ENCODE measurements around the gene ADARB1. TPM values are rescaled to one million over a fixed set of nuclear protein-coding genes. Genes with fewer than 3 reads are reported as not detected.
"Not testable (repeated sequence)": the region's sequence is repeated elsewhere in the genome, so short reads cannot be mapped to it uniquely, and the experiment has no call there.

Gene ADARB1, protein sequence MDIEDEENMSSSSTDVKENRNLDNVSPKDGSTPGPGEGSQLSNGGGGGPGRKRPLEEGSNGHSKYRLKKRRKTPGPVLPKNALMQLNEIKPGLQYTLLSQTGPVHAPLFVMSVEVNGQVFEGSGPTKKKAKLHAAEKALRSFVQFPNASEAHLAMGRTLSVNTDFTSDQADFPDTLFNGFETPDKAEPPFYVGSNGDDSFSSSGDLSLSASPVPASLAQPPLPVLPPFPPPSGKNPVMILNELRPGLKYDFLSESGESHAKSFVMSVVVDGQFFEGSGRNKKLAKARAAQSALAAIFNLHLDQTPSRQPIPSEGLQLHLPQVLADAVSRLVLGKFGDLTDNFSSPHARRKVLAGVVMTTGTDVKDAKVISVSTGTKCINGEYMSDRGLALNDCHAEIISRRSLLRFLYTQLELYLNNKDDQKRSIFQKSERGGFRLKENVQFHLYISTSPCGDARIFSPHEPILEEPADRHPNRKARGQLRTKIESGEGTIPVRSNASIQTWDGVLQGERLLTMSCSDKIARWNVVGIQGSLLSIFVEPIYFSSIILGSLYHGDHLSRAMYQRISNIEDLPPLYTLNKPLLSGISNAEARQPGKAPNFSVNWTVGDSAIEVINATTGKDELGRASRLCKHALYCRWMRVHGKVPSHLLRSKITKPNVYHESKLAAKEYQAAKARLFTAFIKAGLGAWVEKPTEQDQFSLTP
- total RNA-seq (2014; rRNA removed; shearing (Covaris generic)), result 7.8 and 8.4 TPM in 2 replicates

DNA sequence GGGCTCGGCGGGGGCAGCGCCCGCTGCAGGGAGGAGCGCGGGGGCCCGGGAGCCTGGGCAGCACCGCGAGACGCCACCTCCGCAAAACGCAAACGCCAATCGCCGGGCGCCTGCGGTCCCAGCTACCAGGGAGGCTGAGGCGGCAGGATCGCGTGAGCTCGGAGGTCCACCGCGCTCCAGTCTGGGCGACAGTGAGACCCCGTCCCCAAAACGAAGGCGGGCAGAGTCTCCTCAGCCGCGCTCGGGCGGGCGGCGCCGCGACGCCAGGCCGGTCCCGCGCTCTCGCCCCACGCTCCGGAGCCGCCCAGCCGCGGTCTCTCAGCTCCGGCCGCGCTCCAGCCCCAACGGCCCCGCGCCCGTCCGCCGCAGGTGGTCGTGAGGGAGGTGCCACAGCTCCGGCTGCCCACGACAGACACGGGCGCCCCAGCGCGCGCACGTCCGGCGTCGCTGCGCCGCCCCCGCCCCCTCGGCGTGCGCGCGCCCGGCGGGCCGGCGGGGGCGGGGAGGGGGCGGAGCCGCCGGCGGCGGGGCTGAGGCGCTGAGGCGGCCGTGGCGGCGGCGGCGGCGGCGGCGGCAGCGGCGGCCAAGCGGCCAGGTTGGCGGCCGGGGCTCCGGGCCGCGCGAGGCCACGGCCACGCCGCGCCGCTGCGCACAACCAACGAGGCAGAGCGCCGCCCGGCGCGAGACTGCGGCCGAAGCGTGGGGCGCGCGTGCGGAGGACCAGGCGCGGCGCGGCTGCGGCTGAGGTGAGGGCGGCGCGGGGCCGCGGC lies at the start of gene ADARB1:
Gene ADARB1 (plus strand): TSS at position 533 of the 770 bp plus-strand sequence. CDS start 97,077 bp downstream, outside the sequence.
- Histone ChIP-seq H3K27me3 (no peaks in the 10 kb centered on the region), H3K9me3 (replicated peaks) (no peaks in the 10 kb centered on the region), H3K4me3 (peak within 1 kb of the TSS; percentile 95), H3K27ac (peak within 1 kb of the TSS; percentile 41; the same call in 1 of the 2 replicates), H3K36me3 (no peaks in the 10 kb centered on the region), H3K4me1 (peaks cover 13% of the 10 kb centered on the region)
- peak; percentile 71 to 74 for DNase-seq

DNA sequence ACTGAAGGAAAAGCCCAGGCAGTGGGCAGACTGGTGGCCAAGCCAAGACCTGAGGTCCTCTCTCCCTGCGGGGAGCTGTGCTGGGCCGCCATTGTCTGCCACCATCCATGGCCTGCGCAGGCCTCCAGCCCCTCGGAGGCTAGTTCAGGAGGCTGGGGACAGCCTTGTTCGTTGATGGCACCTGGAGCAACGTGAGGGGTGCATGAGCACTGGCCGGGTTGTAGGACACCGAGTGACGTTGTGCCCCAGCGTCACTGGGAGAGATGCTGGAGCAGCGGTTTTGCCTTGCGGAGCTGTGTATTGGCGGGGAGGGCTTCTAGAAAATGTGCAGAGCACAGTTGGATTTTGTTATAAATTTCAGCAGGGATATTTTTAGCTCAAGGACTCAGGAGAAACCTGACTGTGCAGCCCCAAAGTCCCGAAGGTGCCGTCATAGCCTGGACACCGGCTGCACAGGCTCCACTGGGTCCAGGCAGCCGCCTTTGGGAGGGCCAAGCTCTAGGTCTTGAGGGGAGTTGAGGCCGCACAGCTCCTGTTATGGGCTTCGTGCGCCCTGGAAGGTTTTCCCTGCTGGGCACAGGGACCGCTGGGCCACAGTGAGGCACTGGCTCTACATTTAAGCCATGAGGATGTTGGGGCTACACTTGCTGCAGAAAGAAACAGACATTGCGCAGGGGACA lies 48.2 kb upstream of the ADARB1 start:
- no peaks in the 10 kb centered on the region for H3K27me3 ChIP-seq
- H3K4me3 ChIP-seq, result no peak overlapping the region
- no peak overlapping the region for H3K27ac ChIP-seq
- DNase-seq, result no peak
- no peaks in the 10 kb centered on the region for H3K36me3 ChIP-seq
- peaks cover 9% of the 10 kb centered on the region for H3K4me1 ChIP-seq
- H3K9me3 ChIP-seq (replicated peaks), result peaks cover 13% of the 10 kb centered on the region

DNA sequence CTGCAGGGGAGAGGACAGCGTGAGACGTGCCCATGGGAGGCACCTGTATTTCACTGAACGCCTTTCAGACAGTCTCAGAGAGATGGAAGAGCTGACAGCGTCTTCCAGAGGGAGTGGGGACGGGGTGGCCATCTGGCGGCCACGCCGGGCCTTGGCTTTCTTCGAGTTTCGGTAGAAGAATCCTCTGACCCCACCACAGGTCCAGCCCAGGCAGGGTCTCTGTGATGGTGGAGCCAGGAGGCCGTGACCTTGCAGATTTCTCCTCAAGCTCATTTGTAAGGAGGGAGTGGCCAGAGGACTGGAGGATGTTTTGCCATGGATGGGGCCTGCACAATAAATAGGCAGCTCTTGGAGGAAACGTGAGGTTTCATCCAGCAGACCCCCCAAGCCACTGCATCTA lies 47.6 kb upstream of the ADARB1 start:
- no peak for DNase-seq
- Histone ChIP-seq H3K4me3 (no peak overlapping the region), H3K9me3 (replicated peaks) (peaks cover 13% of the 10 kb centered on the region), H3K4me1 (peaks cover 8% of the 10 kb centered on the region), H3K27me3 (no peaks in the 10 kb centered on the region), H3K27ac (no peak overlapping the region), H3K36me3 (no peaks in the 10 kb centered on the region)

DNA sequence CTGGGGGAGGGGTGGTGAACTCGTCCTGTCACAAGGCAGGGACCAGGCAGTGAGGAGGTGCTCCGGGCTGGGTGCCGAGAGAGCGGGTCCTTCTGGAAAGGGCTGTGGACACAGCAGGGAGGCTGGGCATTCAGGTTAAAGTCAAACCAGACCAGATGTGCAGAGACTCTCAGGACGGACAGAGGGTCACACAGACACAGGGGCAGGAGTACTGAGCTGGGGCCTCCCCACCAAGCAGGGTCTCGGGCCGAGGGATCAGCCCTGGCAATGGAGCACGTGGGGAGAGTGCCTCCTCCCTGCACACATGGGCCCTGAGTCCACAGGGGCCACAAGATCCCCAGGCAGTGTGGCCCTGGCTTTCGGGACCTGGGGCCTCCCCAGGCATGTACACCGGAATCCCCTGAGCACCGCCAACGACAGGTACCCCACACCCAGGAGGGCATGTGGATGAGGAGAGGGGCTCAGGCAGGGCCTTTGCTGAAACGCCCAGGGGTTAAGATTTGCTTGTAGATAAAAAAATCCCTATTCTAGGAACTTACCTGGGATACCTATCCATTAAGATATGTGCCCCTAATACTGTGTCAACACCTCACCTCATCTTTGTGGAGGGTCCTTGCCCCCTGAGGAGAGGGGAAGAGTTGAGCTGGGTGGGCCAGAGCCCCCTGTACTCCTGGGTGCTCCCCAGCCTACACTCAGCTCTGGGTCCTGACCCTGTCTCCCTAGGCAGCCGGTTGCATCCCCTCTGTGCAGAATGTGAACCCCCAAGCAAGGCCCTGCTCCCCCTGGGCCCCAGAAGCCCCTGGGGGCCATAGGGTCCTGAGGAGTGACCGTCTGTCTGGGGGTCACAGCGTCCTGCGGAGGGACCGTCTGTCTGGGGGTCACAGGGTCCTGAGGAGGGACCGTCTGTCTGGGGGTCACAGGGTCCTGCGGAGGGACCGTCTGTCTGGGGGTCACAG lies 46.9 kb upstream of the ADARB1 start:
- H3K4me1 ChIP-seq, result peaks cover 8% of the 10 kb centered on the region
- no peaks in the 10 kb centered on the region for H3K27me3 ChIP-seq
- no peak for DNase-seq
- peaks cover 13% of the 10 kb centered on the region for H3K9me3 ChIP-seq (replicated peaks)
- H3K27ac ChIP-seq, result no peak overlapping the region
- H3K36me3 ChIP-seq, result no peaks in the 10 kb centered on the region
- no peak overlapping the region for H3K4me3 ChIP-seq

DNA sequence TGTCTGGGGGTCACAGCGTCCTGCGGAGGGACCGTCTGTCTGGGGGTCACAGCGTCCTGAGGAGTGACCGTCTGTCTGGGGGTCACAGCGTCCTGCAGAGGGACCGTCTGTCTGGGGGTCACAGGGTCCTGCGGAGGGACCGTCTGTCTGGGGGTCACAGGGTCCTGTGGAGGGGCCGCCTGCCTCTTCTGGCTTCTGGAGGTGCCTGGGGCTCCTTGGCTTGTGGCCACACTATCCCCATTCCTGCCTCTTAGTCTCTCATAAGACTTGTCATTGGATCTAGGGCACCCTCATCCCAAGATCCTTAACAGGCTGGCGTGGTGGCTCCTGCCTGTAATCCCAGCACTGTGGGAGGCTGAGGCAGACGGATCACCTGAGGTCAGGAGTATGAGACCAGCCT lies 45.7 kb upstream of the ADARB1 start:
- not testable (repeated sequence) for DNase-seq; H3K4me3 ChIP-seq; H3K36me3 ChIP-seq; H3K27ac ChIP-seq; H3K9me3 ChIP-seq (replicated peaks); H3K27me3 ChIP-seq
- H3K4me1 ChIP-seq, result peaks cover 15% of the 10 kb centered on the region

DNA sequence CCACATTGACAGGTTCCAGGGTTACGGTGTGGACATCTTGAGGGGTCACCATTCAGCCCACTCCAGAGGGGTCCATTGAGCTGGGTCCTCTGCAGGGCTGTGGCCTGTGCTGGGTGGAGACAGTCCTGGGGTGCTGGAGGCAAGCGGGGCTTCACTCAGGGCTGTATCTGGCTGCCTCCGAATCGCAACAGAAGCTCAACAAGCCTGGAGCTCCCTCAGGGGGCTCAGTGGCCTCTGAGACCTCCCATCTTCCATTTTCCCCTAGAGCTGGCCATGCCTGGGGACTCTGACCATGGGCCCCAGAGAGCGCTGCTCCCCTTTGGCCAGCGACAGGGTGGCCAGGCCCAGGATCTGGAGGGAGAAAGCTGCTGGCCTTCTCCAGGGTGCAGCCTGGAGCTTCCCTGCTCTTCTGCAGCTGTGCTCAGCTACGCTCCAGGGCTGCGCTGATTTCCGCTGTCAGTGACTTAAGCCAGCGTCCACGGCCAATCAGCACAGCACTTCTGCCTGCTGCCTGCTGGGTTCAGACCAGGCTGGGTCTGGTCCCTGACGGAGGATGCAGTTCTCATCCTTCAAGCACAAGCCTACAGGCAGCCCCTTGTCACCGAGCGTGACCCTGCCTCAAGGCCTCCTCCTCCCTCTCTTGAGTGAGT lies 45.0 kb upstream of the ADARB1 start:
- Histone ChIP-seq H3K27me3 (no peaks in the 10 kb centered on the region), H3K27ac (peak overlapping the region; percentile 11; the same call in 1 of the 2 replicates), H3K36me3 (no peaks in the 10 kb centered on the region), H3K9me3 (replicated peaks) (peaks cover 5% of the 10 kb centered on the region), H3K4me1 (peaks cover 21% of the 10 kb centered on the region), H3K4me3 (peak overlapping the region; percentile 50)
- DNase-seq, result peak; percentile 87 to 89

DNA sequence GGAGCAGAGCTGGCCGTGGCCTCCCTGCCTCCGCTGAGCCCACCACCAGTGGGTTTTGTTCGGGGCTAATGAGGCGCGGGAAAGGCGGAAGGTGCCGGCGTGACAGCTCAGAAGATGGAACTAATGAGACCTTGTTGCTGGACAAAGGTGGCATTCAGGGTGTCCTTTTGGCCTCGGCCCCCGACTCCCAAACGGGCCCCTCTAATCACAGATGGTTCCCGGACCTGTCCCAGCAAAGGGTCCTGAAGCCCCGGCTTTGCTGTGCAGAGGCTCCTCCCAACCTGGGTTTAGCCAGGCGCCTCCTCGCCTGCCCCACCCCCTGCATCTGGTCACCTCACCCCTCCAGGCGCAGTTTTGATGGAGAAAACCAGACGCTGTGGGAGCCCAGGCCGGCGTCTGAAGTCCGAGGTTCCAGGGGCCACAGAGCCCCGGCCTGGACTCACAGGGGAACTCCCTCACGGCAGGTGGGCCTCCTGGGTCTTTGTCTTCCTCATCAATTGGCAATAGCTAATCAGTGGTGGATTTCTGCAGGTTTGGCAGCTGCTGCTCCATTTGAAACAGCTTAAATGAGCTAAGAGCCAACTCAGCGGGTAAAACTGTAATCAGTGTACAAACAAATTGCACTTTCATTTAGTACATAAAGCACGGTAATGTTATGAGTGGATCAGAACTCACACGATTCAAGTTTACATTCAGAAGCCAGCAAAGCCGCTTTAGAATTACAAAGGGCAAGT lies 44.3 kb upstream of the ADARB1 start:
- Histone ChIP-seq H3K36me3 (no peaks in the 10 kb centered on the region), H3K27ac (peak overlapping the region; percentile 11; the same call in 1 of the 2 replicates), H3K4me3 (peak overlapping the region; percentile 50), H3K4me1 (peaks cover 22% of the 10 kb centered on the region), H3K9me3 (replicated peaks) (no peaks in the 10 kb centered on the region; the same call in 1 of the 2 replicates), H3K27me3 (no peaks in the 10 kb centered on the region)
- peak; percentile 61 to 67 for DNase-seq

DNA sequence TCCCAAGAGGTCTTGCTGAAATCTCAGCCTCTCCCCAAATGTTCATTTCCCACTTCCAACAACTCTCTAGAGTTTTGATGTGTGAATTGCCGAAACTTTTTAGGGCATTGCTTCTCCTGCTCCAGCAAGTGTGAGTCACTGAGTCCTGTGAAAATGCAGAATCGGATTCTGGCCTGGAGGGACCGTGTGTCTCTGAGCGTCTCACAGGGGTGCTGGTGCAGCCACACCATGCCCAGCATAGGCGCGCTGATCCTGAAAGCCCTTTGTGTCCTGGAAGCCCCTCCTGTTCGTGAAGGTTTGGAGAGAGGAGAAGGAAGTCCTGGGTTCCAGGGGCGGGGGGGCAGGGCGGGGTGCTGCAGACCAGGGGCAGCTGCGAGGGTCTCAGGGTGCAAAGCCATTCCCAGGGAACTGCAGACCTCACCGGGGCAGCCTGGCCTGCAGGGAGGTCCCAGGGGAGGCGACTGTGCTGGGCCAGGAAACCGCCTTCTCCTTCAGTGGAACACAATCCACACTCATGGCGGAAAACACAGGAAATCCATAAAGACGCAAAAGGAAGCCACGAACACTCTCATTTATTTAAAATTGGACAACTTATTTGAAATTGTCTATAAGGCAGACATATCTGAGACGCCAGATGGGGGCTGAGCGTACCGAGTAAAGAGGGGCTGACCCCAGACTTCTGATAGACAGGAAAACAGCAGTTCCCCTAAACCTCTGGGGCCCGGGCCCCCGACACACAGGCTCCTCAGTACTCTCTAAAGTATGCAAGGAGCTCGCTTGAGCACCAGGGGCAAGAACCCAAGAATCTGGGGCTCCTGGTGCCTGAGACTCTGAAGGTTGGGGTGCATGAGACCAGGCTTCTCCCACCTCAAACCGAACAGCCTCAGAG lies 43.5 kb upstream of the ADARB1 start:
- Histone ChIP-seq H3K4me1 (peaks cover 22% of the 10 kb centered on the region), H3K4me3 (peak overlapping the region; percentile 50), H3K9me3 (replicated peaks) (no peaks in the 10 kb centered on the region), H3K27me3 (no peaks in the 10 kb centered on the region), H3K27ac (peak overlapping the region; percentile 11; the same call in 1 of the 2 replicates), H3K36me3 (no peaks in the 10 kb centered on the region)
- DNase-seq, result peak in 1 of 2 experiments; percentile 36

DNA sequence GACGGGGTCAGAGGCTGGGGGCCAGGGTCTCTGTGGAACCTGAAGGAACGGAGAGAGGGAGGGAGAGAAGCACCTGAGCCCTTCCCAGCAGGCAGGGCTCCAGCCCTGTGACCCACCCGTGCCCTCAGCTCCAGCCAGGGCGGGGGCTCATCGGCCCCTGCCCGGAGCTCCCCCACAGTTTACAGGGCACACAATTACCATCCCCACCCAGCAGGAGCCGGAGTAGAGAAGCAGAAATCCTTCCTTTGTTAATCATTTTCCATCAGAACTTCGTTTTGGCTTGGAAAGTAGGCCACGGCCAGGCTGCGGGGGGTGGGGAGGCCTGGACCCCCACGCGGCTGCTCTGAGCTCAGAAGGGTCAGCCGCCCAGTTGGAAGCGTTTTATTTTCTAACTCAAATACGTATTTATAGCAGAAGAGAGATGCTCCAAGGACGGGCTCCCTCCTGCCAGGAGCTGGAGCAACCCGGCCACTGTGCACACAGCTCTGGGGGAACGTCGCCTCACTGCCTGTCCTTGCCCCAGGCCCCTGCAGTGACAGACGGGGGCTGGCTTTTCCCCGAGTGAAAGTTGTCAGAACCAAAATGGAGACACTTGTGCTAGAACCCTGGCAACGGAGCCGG lies 42.7 kb upstream of the ADARB1 start:
- Histone ChIP-seq H3K4me3 (no peak overlapping the region), H3K27me3 (no peaks in the 10 kb centered on the region), H3K36me3 (no peaks in the 10 kb centered on the region), H3K9me3 (replicated peaks) (no peaks in the 10 kb centered on the region), H3K4me1 (peaks cover 22% of the 10 kb centered on the region), H3K27ac (no peak overlapping the region)
- DNase-seq, result no peak

DNA sequence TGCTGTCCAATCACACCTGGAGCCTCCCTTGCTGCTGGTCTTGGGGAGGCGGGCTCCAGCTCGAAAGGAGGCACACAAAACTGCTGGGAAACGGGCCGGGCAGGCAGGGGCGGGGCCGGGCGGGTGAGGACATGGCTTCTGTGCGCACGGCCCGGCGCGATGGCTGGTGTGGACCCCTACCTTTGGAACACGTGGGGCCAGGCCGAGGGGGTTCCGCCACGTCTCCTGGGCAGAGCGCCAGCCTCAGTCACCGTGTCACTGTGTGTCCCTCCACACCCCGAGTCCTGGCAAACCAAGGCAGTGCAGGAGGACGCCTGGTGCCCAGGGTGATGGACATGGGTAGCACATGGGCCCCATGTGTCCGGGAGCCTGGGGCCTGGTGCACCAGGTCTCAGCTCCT lies 42.0 kb upstream of the ADARB1 start:
- DNase-seq, result no peak
- Histone ChIP-seq H3K36me3 (no peaks in the 10 kb centered on the region), H3K4me1 (peaks cover 22% of the 10 kb centered on the region), H3K9me3 (replicated peaks) (no peaks in the 10 kb centered on the region), H3K4me3 (no peak overlapping the region), H3K27ac (no peak overlapping the region), H3K27me3 (no peaks in the 10 kb centered on the region)

DNA sequence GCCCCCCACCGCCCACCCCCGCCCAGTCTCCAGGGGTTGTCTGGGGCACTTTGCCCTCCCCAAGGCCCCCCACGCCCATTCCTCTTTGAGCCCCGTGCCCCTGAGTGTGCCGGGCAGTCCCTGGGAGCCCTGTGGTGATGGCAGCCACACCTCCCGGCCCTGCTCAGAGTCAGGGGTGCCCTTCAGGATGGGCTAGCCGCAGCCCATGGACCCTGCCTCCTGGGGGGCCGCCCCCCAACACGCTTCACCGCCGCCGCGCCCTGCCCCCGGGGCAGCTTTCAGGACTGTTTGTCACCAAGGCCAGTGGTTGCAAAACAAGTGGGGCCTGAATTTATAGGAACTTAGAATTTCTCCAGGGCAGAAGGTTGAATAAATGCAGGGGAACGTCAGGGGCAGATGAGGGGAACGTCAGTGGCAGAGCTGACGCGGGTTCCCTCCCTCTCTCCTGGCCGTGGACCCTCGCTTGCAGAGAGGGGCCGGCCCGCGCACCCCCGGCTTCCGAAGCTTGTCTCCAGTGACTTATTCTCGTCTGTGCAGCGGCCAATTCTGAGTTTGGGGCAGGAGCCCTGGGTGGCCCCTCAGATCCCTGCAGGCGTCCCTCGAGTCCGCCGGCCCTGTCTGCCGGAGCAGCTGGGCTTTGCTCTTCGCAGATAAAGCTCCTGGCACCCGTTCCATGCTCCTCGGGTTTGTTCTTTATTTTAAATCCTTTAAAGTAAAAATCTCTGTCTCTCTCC lies 41.2 kb upstream of the ADARB1 start:
- Histone ChIP-seq H3K9me3 (replicated peaks) (no peaks in the 10 kb centered on the region), H3K27ac (no peak overlapping the region), H3K27me3 (no peaks in the 10 kb centered on the region), H3K36me3 (no peaks in the 10 kb centered on the region), H3K4me3 (no peak overlapping the region), H3K4me1 (peaks cover 22% of the 10 kb centered on the region)
- DNase-seq, result peak in 1 of 2 experiments; percentile 35
